ENCODE measurements around the gene GLRX5.

Gene GLRX5

DNA sequence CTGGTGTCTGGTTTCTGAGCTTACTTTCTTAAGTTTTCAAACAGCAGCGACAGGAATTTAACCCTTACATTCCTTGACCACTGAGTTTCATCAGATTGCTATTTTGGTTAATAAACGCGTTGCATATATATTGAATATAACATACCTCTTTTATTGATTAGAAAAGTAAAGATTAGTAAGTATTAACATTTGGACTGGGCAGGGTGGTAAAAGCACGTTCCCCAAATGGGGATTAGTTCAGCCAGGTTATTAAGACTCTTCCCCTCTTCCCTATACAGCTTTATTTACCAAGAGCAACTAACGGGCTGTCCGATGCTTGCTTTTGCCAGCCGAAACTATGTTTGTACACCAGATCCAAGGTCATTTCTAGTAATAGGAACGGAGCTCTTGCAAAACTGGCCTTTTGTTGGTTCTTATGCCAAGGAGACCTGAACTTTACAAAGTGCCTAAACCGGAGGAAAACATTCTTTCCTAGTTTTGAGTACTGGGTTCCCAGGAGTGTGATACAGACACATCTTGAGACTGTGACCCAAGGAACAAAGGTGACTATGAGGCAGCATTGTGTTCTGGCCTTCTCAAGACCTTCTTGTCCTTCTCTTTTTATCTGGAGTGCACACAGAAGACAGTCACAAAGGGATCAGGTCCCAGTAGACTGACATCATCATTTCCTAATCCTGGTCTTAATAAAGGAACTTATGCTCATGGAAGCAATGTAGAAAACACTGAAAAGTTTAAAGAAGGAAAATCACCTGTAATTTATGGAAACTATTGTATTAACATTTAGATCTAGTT, 2.6 kb downstream of the GLRX5 start:
- no peak for FAIRE-seq

DNA sequence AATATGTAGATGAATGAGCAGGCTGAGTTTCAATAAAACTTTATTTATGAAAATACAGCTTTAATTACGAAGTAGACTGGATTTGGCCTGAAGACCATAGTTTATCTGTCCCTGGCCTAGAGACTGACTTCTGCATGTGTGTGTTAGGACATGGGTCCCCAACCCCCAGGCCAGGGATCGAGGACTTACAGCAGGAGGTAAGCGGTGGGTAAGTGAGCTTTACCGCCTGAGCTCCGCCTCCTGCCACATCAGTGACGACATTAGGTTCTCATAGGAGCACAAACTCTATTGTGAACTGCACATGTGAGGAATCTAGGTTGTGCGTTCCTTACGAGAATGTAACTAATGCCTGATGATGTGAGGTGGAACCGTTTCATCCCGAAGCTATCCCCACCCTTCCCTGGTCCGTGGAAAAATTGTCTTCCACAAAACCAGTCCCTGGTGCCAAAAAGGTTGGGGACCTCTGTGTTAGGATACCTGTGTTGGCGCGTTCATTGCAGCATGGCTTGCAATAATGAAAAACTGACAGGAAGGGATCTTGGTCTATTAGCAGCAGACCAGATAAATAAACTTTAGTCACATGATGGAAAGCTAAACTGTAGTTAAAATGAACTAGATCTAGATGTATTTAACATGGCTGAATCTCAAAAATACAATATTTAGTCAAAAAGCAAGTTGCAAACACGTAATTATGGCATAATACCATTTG, 4.1 kb downstream of the GLRX5 start:
- no peak for FAIRE-seq

DNA sequence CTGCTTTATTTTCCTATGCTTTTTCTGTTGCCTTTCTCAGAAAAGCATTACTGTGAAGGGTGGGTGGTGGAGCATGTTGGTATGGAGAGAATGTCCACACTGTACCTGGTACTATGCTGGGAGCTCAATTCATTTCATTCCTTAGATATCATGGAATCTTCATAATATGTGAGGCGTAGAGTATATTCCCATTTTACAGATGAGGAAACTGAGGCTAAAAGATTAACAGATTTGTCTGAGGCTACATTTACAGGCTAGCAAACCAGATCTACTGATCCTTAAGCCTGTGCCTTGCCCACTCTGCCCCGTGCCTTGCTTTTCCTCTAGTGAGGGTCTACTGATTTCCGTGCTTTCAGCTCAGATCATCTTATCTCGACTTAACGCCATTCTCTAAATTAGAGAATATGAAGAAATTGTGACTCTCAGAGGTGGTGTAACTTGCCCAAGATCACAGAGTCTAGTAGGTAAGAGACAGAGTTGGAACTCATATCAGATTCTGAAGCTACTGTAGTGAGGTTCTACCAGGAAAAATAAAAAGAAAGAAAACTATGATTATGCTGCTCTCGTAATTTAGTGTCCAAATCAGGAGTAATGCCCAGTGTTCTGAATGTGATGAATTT, 5.5 kb downstream of the GLRX5 start:
- no peak for FAIRE-seq

DNA sequence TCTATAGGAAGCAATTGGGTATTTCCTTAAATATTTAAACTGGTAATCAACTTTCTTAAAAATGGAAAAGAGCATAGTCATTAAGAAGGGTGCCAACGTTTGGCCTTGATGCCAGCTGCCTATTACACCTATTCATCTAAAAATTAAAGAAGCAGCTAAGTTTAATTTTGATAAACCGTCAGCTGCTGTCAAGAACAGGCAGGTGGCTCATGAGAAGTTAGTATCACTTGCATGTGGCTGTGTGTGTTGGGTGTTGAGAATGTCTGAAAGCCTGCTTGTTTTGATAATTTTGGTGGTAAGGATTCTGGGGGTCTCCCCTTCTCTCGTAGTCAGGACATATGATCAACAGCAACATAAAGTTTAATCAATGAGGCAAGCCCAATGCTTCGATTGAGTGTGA, 6.5 kb downstream of the GLRX5 start:
- FAIRE-seq: no peak

DNA sequence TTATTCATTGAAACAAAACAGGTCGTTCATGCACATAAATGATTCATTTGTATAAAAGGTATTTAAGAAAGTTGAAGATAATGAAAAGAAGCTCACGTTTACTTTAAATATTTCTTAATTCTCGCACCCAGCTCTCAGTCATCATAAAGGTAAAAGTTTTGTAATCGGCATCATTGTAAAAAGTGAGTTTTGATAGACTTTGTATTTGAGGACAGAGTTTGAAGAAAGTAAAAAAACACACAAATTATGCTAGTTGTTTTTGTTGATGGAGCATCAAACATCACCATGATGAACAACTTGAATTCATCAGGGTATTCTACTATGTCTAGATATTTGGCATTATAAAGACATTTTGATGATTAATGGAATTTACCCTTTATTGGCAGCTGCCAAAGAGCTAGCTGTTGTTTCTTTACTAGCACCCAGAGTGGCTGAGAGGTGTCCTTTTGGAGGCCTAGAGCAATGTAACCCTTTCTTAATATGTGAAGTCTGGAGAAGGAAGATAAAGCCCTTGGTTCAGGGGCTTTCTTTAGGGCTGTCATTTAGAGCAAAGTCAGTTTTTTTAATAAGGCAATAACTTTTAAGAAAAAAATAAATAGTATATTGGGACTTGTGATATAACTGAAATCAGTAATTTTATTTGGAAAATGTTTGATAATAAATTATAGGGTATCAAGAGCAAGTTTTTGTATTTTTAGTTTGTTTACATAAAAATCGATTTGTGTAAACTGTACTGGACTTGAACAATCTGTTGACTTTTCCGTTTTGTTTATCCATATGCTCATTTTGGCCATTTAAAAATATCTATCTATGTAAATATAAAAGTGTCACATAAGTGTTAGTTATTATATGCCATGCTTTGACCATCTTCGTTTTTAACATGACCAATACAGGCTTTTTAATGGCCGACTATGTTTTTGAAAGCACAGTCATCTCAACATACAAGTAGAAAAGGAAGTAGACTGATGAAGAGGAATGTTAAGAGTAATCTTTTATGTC, 7.4 kb downstream of the GLRX5 start:
- FAIRE-seq: no peak

DNA sequence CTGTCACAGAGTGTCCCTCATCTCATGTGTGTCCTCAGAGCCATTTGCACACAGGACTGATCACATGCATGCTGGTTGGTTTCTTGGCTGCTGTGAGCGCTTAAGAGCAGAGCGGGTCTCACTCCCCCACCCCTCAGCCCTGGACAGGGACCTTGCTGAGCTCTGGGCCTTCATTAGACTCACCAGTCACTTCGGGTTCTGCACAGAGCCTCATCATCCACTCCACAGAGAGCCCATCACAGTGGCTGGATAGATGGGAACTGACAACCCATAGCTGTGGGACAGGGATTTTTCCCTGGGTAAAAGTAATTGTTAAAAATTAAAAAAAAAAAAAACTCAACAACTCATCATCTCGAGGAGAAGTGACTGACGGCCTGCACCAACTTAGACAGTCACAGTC, 8.2 kb downstream of the GLRX5 start:
- no peak for FAIRE-seq

DNA sequence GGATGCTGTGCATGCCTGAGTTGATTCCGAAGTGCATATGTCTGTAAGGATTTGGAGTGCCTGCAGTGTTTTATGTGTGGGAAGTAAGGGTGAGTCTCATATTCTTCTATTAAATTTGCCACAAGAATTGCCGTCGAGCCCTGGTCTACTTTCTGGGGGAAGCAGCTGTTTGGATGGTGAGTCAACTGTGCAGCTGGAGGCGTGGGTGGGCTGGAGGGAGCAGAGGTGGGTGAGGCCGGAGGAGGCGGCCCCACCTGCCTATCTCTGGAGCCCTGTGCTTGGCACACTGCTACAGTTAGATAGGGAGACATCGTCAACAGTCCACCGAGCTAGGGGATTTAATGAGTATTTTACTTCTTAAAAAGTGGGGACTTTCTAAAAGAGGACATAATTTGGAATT, 9.7 kb downstream of the GLRX5 start:
- FAIRE-seq: no peak

DNA sequence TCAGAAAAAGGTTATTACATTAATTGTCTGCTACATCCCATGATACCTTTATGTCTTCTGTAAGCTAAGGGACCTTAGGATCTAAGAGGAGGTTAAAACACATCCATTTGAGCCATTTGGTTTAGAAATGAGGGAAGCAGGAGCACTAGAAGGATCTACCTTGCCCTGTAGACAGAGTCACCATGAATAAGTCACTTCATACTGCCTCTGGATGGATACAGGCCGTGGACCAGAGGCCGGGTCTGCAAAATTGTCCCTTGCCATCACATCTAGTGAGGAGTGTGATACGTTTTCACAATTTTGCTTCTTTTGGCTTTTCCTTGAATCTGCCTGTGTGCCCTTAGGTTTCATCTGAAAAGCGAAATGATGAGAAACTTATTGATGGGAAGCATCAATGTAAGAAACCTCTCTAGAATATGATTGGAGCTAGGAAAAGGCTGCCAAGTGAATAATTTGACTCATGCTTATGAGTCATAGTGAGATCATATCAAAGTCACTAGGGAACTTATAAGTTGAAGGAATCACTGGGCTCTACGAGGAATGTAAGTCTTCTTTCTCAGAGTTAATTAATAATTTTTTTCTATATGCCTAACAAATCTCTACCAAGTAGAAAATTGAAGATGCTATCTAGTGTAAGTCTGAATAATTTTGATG, 10.8 kb downstream of the GLRX5 start:
- peak; percentile 43 for FAIRE-seq

DNA sequence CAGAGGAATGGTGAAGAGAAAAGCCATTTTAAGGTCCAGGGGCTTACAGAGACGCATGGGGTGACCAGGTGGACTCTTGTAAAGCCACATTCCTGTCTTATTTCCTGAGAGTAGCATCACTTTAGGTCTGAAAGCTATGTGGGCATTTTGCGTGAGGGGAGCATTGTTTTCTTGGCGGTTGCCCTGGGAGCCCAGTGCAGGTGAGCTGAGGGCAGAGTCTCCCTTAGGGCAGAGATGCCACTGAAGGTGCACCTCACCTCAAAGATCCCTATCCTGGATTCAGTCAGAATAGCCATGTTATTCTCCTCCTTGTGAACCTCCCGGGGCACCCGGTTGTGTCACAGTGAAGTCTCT, 12.4 kb downstream of the GLRX5 start:
- FAIRE-seq: no peak

DNA sequence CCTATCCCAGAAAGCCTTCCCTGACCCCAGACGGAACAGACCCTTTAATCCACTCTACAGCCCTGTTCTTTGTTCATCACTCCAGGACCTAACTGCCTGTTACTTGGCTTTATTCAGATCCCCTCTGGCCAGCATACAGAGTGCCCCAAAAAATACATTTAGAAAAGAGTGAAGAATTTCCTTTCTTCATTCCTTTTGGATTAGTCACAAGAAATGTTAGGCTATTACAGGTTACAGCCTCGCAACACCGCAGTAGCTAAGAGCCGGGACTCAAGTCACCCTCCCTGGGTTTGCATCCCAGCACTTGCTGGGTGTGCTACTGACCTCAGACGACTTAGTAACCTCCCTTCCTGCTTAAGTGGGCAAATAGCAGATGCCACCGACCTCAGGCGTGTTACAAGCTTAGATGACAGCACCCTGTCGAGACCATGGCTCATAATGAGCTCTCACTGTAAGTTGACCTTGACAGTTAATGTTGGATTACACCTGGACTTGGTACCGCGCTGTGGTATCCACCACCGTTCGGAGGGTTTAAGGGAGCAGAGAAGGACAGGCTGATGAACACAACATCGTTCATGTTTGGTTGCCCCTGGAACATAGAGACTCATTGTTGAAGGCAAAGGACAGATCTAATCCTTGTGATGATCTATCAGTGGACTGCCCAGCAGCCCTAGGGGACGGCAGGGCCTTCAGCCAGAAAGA, 12.9 kb downstream of the GLRX5 start:
- FAIRE-seq: no peak

DNA sequence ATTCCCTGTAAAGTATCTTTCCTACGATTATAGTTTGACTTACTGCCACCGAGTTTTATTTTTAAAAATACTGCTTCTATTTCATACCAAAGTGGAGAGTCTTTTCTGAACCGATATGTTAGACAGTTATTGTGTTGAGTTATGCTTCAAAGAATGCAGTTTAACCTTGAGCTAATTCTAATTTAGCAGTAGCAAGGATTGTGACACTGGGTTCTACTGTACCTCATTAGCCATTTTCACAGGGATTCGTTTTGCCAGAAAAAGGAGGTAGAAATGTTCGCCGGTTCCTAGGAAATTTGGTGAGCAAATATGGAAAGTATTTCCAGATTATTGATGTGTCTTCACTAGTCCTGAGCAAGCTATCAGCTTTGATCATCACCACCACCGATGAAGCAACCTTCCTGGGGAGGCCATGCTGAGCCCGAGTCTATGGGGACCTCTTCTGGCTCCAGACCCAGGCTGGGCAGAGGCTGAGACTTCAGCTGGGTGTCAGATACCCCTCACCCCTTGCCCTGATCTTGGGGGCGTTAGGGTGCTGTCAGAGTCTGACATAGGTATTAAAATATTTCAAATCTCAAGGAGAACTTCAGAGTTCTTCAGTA, 13.6 kb downstream of the GLRX5 start:
- FAIRE-seq: no peak

DNA sequence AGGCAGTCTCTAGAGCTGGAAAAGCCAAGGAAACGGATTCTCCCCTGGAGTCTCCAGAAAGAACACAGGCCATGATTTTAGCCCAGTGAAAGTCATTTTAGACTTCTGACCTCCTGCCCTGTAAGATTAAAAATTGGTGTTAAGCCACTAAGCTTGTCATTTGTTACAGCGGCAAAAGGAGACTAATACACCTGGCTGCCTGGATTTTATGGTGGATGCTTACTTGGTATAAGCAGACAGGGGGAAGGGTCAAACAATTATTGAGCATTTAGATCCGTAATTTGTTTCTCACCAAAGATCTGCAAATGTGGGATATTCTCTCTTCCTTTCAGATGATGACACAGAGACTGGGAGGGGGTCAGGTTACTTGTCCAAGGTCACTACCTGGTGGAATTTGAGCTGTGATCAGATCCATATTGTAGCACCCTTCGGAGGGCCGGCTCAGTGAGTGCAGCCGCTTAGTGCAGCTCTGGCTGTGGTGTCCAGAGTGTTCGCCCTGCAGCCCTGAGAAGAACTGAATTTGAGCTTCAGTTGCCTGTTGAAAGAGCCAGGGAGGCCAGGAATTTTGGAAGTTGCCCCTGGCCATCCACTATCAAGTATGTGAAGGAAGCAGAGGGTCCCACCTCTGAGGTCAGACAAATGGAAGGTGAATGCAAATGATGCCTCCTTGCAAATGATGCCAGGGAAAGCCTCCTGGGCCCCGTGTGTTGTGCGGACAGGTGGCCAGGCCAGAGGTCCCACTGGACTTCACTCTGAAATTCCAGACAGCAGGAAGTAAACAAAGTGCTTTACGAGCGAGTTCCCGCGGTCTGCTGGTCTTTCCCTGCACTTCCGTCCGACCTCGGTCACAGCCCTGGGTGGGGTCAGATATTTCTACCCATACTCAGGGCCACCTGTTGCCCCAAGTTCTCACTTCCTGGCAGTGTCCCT, 15.1 kb downstream of the GLRX5 start:
- FAIRE-seq: no peak

DNA sequence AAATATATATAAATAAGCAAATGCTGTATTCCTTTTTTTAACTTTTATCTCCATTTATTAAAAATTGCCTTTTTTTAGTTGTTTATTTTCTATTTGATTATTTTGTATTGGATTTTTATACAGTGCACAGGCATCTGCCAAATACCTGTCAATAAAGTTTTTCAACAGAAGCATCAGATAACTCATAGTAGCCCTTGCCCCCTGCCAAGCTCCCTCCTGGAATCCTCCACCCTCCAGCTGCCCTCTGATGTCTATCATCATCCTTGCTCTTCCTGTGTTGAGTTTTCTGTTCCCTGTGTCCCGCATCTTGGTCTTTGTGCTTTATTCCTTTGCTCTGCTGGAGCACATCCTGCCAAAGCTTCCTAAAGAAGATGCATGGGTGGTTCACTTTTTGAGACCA, 16.6 kb downstream of the GLRX5 start:
- FAIRE-seq: no peak

DNA sequence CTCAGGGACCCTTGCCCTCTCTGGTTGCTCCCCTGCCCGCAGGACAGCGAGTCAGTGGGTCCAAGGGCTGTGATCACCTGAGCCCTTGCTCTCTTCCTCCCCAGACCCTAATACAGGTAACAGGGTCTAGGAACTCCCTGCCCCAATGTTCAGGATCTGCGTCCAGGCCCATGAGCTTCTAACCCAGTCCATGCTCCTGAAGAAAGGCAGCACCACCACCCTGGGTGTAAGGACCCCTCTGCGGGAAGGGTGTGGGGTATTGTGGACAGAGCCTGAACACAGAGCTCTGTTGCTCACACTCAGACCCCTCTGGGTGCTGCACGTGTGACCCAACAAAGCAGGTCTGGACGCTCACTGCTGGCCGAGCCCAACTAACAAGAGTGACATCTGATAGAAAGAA, 18.3 kb downstream of the GLRX5 start:
- no peak for FAIRE-seq

DNA sequence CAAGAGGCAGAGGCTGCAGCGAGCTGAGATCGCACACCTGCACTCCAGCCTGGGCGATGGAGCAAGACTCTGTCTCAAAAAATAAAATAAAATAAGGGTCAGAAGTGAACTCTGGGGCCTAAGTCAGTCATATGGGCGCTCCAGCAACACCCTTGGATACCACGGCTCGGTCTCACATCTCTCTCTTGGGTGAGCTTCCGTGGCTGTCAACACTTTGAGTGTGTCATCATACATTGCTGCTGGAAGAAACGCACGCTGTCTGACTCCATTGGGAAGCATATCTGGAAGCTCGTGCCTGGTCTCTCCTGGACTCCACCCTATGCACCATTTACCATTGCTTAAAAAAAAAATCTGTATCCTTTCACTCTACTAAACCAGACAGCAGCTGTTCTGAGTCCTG, 20.2 kb downstream of the GLRX5 start:
- FAIRE-seq: no peak

DNA sequence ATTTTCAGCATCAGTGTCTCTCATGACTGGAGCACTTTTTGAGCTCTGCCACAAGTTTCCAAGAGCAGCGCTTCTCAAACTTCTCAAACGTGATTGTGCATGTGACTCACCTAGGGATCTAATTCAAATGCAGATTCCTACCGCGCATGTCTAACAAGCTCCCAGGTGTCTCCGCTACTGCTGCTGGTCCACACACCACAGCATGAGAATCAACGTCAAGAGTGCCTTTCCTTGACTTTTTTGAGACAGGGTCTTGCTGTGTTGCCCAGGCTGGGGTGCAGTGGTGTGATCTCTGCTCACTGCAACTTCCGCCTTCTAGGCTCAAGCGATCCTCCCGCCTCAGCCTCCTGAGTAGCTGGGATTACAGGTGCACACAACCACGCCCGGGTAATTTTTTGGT, 22.4 kb downstream of the GLRX5 start:
- no peak for FAIRE-seq

DNA sequence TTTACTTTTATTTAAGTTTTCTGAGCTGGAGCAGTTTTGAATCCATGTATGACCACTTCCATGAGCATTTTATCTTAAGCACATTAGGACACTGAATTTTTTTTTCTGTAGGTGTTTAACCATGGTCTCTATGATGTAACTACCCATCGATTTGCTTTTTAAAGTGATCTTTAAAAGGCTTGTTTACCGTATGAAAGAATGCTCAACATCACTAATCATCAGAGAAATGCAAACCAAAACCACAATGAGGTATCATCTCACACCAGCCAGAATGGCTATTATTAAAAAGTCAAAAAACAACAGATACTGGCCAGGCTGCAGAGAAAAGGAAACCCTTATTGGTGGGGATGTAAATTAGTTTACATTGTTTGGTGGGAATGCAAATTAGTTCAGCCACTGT, 23.0 kb downstream of the GLRX5 start:
- FAIRE-seq: no peak

DNA sequence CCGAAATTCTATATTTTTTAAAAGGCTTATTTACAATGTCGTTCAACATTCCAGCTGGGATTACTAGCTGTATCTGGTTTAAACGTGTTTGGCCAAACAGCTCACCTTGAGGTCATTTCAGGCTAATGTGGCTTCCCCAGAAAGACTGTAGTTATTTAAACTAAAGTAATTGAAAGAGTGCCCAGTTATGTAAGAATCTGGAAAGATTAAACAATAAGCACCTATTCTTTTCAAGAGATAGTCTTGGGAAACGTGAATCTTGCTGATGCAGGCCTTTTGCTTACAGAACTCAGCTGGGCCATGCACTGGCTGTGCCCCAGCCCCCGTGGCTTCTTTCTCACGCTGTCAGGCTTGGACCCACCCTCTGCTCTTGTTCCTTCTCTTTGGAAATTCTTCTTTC, 24.4 kb downstream of the GLRX5 start:
- FAIRE-seq: no peak

DNA sequence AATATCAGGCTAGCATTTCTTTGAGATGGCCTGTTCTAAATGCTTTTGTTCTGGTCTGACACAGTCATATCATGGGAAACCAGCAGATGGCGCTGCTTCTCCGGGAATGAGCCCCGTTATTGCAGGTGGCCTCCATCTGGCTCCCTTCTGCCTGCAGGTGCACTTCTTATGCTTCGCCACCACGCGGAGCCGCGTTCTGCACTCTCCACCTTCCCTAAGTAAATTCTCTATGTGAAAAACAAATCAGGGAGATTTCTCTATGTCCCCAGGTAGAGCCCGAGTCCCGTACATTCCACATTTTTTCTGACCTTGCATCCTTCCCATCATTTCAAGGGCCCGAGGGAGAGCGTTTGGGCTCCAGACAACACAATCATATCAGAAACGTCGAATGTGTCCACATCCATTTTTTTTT, 26.2 kb downstream of the GLRX5 start:
- peak; percentile 65 for FAIRE-seq

All from islet of Langerhans (tissue), 1 donor.